C4-2B (cell line): Measurements from ENCODE around the gene KIAA0040.

Experiments used
- CTCF ChIP-seq: fragments of 450-650 bp; conservative IDR thresholded peaks from 2 replicates; pipeline ENCODE4 v1.5.1; 2017; ENCODE audit warnings: mild to moderate bottlenecking
- ZFX ChIP-seq: fragments of 450-650 bp; IDR thresholded peaks from 2 replicates; pipeline ENCODE4 v1.6.1; 2017

- TF ChIP-seq CTCF (no peak), ZFX (no peak)
Observed at GRCh38 chr1:175150596-175151319, 41.8 kb downstream of the KIAA0040 start.
